Panc1 (cell line): Measurements from ENCODE around the gene FMN2. TPM values are rescaled to one million over a fixed set of nuclear protein-coding genes. Genes with fewer than 3 reads are reported as not detected.

Experiments
- ATAC-seq: fragments of 200-7000 bp; cut with Tn5 transposase; 2 replicates; pipeline ENCODE4 v1.9.1; 2020; ENCODE audit warnings: mild to moderate bottlenecking, moderate library complexity
- BruUV-seq: library from RNA; stranded (reverse); fragments of 400-500 nt; replicated peaks from 2 replicates; lab custom pipeline; 2021; lab: Mats Ljungman, UMichigan
- CTCF ChIA-PET: fragments of 300-600 bp; sonication (Branson Sonifier 250); formaldehyde crosslinking; loops from one replicate; lab custom pipeline; 2022; ENCODE audit warnings: antibody characterized with exemption; lab: Charles Lee
- POLR2A ChIA-PET: fragments of 300-600 bp; sonication (Branson Sonifier 250); formaldehyde crosslinking; loops from one replicate; lab custom pipeline; 2022; ENCODE audit warnings: antibody characterized with exemption; lab: Charles Lee
- DNase-seq: peaks from one replicate; pipeline ENCODE4 v3.0.0-alpha.2; 2010; ENCODE audit warnings: low read depth, low spot score
- H3K27ac ChIP-seq: 2 replicates; pipeline ENCODE4 v1.5.1; 2011; ENCODE audit warnings: mild to moderate bottlenecking, low read length, inconsistent platforms
- H3K27me3 ChIP-seq: fragments of 200-500 bp; sonication (Bioruptor generic); 2 replicates; pipeline ENCODE4 v1.6.0; 2014; ENCODE audit warnings: low read length, inconsistent platforms; ENCODE audit not compliant: control insufficient read depth, insufficient read depth
- H3K36me3 ChIP-seq: fragments of 200-500 bp; sonication (Bioruptor generic); 2 replicates; pipeline ENCODE4 v1.5.1; 2014; ENCODE audit warnings: inconsistent platforms, mild to moderate bottlenecking, low read length, moderate library complexity; ENCODE audit not compliant: control insufficient read depth, insufficient read depth
- H3K4me1 ChIP-seq: 2 replicates; pipeline ENCODE4 v1.5.1; 2011; ENCODE audit warnings: inconsistent platforms, mild to moderate bottlenecking, low read length, moderate library complexity; ENCODE audit not compliant: control insufficient read depth, insufficient read depth
- H3K4me3 ChIP-seq, 2 experiments: 2 replicates each; pipeline ENCODE4 v1.5.1; 2011 to 2012; ENCODE audit warnings: low read depth in 2 of 2, low read length in 2 of 2, mild to moderate bottlenecking in 2 of 2, inconsistent platforms in 1 of 2, moderate library complexity in 1 of 2
- H3K9me3 ChIP-seq: fragments of 200-500 bp; sonication (Bioruptor generic); 2 replicates; pipeline ENCODE4 v1.5.1; 2014; ENCODE audit warnings: low read depth, mild to moderate bottlenecking, inconsistent platforms, low read length, moderate library complexity; ENCODE audit not compliant: control insufficient read depth, insufficient read depth
- CTCF ChIP-seq: fragments of 450-650 bp; IDR thresholded peaks from 2 replicates; pipeline ENCODE4 v1.5.1; 2017; ENCODE audit warnings: mild to moderate bottlenecking
- POLR2AphosphoS5 ChIP-seq: IDR thresholded peaks from 2 replicates; pipeline ENCODE4 v1.6.1; 2012; ENCODE audit warnings: mild to moderate bottlenecking, low read depth, low read length, moderate library complexity
- REST ChIP-seq, 2 experiments: IDR thresholded peaks; 2 replicates each; pipeline ENCODE4 v1.6.1; 2011 to 2012; ENCODE audit warnings: low read depth in 2 of 2, control low read depth in 1 of 2, low read length in 1 of 2, mild to moderate bottlenecking in 1 of 2, moderate library complexity in 1 of 2; ENCODE audit not compliant: insufficient read depth in 1 of 2
- SIN3A ChIP-seq: IDR thresholded peaks from 2 replicates; pipeline ENCODE4 v1.6.1; 2012; ENCODE audit warnings: low read depth, mild to moderate bottlenecking, low read length, moderate library complexity, borderline replicate concordance; ENCODE audit not compliant: insufficient read depth
- TCF7L2 ChIP-seq: IDR thresholded peaks from 2 replicates; pipeline ENCODE4 v1.6.1; 2011; ENCODE audit warnings: mild to moderate bottlenecking, low read depth, low read length, inconsistent platforms
- in situ Hi-C: cut with HindIII; loops from 2 replicates; pipeline ENCODE4 v1.10.0; 2016; ENCODE audit warnings: low sequenced_read_pairs, low pct_unique_long_range_greater_than_20kb
- intact Hi-C: fragments of 100-400 bp; cut with micrococcal nuclease; formaldehyde crosslinking; loops from one replicate; pipeline ENCODE4 v1.10.0; 2022; ENCODE audit not compliant: unreplicated experiment
- total RNA-seq: library from RNA; stranded (reverse); gene quantifications from one replicate; pipeline ENCODE4 v1.2.1, GENCODE V29; 2021; ENCODE audit not compliant: unreplicated experiment

Gene FMN2
- total RNA-seq, 1 experiment from 2014 or later, result 1.9 TPM

GRCh38 chr1:240055936-240056335 is 35.7 kb upstream of the FMN2 start:
- Histone ChIP-seq H3K27ac (no peak overlapping the region), H3K9me3 (no peaks in the 10 kb centered on the region), H3K4me1 (no peaks in the 10 kb centered on the region), H3K36me3 (no peaks in the 10 kb centered on the region), H3K4me3 (no peak overlapping the region), H3K27me3 (no peaks in the 10 kb centered on the region)
- no peak for TF ChIP-seq REST (IDR thresholded peaks at IDR 0.05; ENCODE audit: insufficient read depth in 1 of 2, low read depth in 2 of 2, low read length in 1 of 2)
- no peak for TF ChIP-seq SIN3A
- no peak for TF ChIP-seq CTCF
- TF ChIP-seq POLR2AphosphoS5, result no peak
- no peak for TF ChIP-seq TCF7L2
- intact Hi-C loops (no loop called here), in situ Hi-C loops (no loop called here)
- CTCF ChIA-PET, result no interaction called here
- no peak for DNase-seq
- BruUV-seq, result no TSS peak
- POLR2A ChIA-PET, result no interaction called here
- no peak for ATAC-seq

GRCh38 chr1:240056350-240056749 is 35.3 kb upstream of the FMN2 start:
- TF ChIP-seq POLR2AphosphoS5 (no peak), SIN3A (no peak), CTCF (no peak), REST (IDR thresholded peaks at IDR 0.05; ENCODE audit: insufficient read depth in 1 of 2, low read depth in 2 of 2, low read length in 1 of 2) (no peak), TCF7L2 (no peak)
- ChIA-PET POLR2A (no interaction called here), CTCF (no interaction called here)
- Histone ChIP-seq H3K36me3 (no peaks in the 10 kb centered on the region), H3K4me3 (no peak overlapping the region), H3K4me1 (no peaks in the 10 kb centered on the region), H3K9me3 (no peaks in the 10 kb centered on the region), H3K27ac (no peak overlapping the region), H3K27me3 (no peaks in the 10 kb centered on the region)
- intact Hi-C loops (no loop called here), in situ Hi-C loops (no loop called here)
- no peak for ATAC-seq
- no peak for DNase-seq
- BruUV-seq, result no TSS peak
